ENCODE results near the gene SAMD14. TPM values are rescaled to one million over a fixed set of nuclear protein-coding genes. Genes with fewer than 3 reads are reported as not detected.

The SAMD14 gene
- total and polyA plus RNA-seq, 10 of the 15 experiments (the other 5 are each of a cell fraction or from before 2014, with no cell fraction given), result 0.06 to 1.7 (median 0.25) TPM; not detected in 3

- TF ChIP-seq TCF3 (IDR thresholded peaks at IDR 0.05; ENCODE audit: borderline replicate concordance, insufficient read depth, low read depth, low read length) (no peak), MYB (IDR thresholded peaks at IDR 0.05; ENCODE audit: borderline replicate concordance, low read depth, low read length) (no peak), ZBTB33 (IDR thresholded peaks at IDR 0.05) (no peak), KAT2A (conservative IDR thresholded peaks at IDR 0.05; ENCODE audit: control insufficient read depth, low read depth, low read length) (no peak), ZNF687 (IDR thresholded peaks at IDR 0.05) (no peak), REST (IDR thresholded peaks at IDR 0.05; ENCODE audit: low read depth, low read length) (no peak), HDAC6 (IDR thresholded peaks at IDR 0.05; ENCODE audit: unreplicated experiment) (no peak), MTA3 (IDR thresholded peaks at IDR 0.05; ENCODE audit: borderline replicate concordance, low read length) (no peak), ZZZ3 (IDR thresholded peaks at IDR 0.05; ENCODE audit: control insufficient read depth, insufficient read length, low read depth) (no peak)
Observed at GRCh38 chr17:50076591-50077235, 53.2 kb downstream of the SAMD14 start (continued).

Measured in GM12878 (cell line).